ENCODE results near the gene SRSF8.

SRSF8 gene

GRCh38 chr11:95092549-95093324 lies 26.0 kb downstream of the SRSF8 start:
- Histone ChIP-seq H2AFZ (ENCODE audit: low read depth) (no peak overlapping the region), H4K20me1 (ENCODE audit: insufficient read depth) (no peaks in the 10 kb centered on the region), H3K79me2 (ENCODE audit: insufficient read depth, low read depth) (no peaks in the 10 kb centered on the region), H3K4me3 (IDR thresholded peaks at IDR 0.05; ENCODE audit: insufficient read depth, low read depth, low read length) (no peak overlapping the region), H3K27ac (no peak overlapping the region), H3K36me3 (ENCODE audit: insufficient read depth) (no peaks in the 10 kb centered on the region), H3K4me2 (no peak overlapping the region), H3K4me1 (ENCODE audit: low read depth, poor library complexity, severe bottlenecking) (peaks cover 35% of the 10 kb centered on the region), H3K27me3 (ENCODE audit: insufficient read depth, low read depth) (no peaks in the 10 kb centered on the region), H3K9ac (no peak overlapping the region)
- TF ChIP-seq CTCF (conservative IDR thresholded peaks at IDR 0.05; ENCODE audit: low read depth, low read length) = no peak; the same call in 1 of the 2 replicates

GRCh38 chr11:95093548-95093947 lies 26.8 kb downstream of the SRSF8 start:
- H3K4me2 ChIP-seq = no peak overlapping the region

GRCh38 chr11:95095858-95096587 lies 29.3 kb downstream of the SRSF8 start:
- Histone ChIP-seq H2AFZ (ENCODE audit: low read depth) (no peak overlapping the region), H3K79me2 (ENCODE audit: insufficient read depth, low read depth) (no peaks in the 10 kb centered on the region), H3K9ac (no peak overlapping the region), H4K20me1 (ENCODE audit: insufficient read depth) (no peaks in the 10 kb centered on the region), H3K4me1 (ENCODE audit: low read depth, poor library complexity, severe bottlenecking) (peaks cover 23% of the 10 kb centered on the region), H3K4me2 (no peak overlapping the region; the same call in 1 of the 2 replicates), H3K27ac (no peak overlapping the region), H3K4me3 (IDR thresholded peaks at IDR 0.05; ENCODE audit: insufficient read depth, low read depth, low read length) (no peak overlapping the region), H3K27me3 (ENCODE audit: insufficient read depth, low read depth) (no peaks in the 10 kb centered on the region), H3K36me3 (ENCODE audit: insufficient read depth) (no peaks in the 10 kb centered on the region)
- TF ChIP-seq CTCF (conservative IDR thresholded peaks at IDR 0.05; ENCODE audit: low read depth, low read length) = no peak

More at GRCh38 chr11:95093548-95093947, 26.8 kb downstream of the SRSF8 start:
- H4K20me1 ChIP-seq (ENCODE audit: insufficient read depth) = no peaks in the 10 kb centered on the region
- H3K4me3 ChIP-seq (IDR thresholded peaks at IDR 0.05; ENCODE audit: insufficient read depth, low read depth, low read length) = no peak overlapping the region
- no peaks in the 10 kb centered on the region for H3K36me3 ChIP-seq (ENCODE audit: insufficient read depth)
- H2AFZ ChIP-seq (ENCODE audit: low read depth) = no peak overlapping the region
- H3K9ac ChIP-seq = no peak overlapping the region
- no peaks in the 10 kb centered on the region for H3K27me3 ChIP-seq (ENCODE audit: insufficient read depth, low read depth)
- peaks cover 33% of the 10 kb centered on the region for H3K4me1 ChIP-seq (ENCODE audit: low read depth, poor library complexity, severe bottlenecking)
- TF ChIP-seq CTCF (conservative IDR thresholded peaks at IDR 0.05; ENCODE audit: low read depth, low read length) = no peak
- H3K27ac ChIP-seq = no peak overlapping the region
- H3K79me2 ChIP-seq (ENCODE audit: insufficient read depth, low read depth) = no peaks in the 10 kb centered on the region

DNA sequence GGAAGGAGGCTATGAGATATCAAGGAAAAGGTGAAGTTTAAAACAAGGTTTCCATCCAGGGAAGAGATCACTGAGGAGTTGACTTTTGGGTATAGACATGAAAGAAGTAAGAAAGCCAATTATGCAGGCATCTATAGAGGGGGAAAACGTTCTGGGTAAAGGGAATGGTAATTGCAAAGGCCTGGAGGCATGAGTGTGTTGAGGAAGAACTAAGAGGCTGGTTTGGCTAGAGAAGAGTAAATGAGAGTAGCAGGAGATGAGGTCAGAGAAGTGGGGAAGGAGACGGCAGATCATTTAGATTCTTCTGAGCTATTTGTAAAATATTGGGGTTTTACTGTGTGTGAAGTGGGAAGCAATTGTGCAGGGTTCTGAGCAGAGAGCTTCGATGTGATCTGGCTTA lies 30.5 kb downstream of the SRSF8 start:
- no peaks in the 10 kb centered on the region for H3K79me2 ChIP-seq (ENCODE audit: insufficient read depth, low read depth)
- no peak overlapping the region for H2AFZ ChIP-seq (ENCODE audit: low read depth)
- no peak overlapping the region for H3K9ac ChIP-seq
- TF ChIP-seq CTCF (conservative IDR thresholded peaks at IDR 0.05; ENCODE audit: low read depth, low read length) = no peak
- no peak overlapping the region for H3K27ac ChIP-seq
- H3K4me3 ChIP-seq (IDR thresholded peaks at IDR 0.05; ENCODE audit: insufficient read depth, low read depth, low read length) = no peak overlapping the region
- H3K4me1 ChIP-seq (ENCODE audit: low read depth, poor library complexity, severe bottlenecking) = peaks cover 23% of the 10 kb centered on the region
- no peaks in the 10 kb centered on the region for H3K36me3 ChIP-seq (ENCODE audit: insufficient read depth)
- no peak overlapping the region for H3K4me2 ChIP-seq
- no peaks in the 10 kb centered on the region for H4K20me1 ChIP-seq (ENCODE audit: insufficient read depth)
- H3K27me3 ChIP-seq (ENCODE audit: insufficient read depth, low read depth) = no peaks in the 10 kb centered on the region
